ENCODE data around the gene BMPER. TPM values are rescaled to one million over a fixed set of nuclear protein-coding genes. Genes with fewer than 3 reads are reported as not detected.

The BMPER gene
- total RNA-seq, 4 donors from 2014 or later: 0.25 to 2.3 (median 0.96) TPM

- H3K4me3 ChIP-seq (replicated peaks in 1 of 3): no peak overlapping the region
- H3K27ac ChIP-seq: no peak overlapping the region
- H3K36me3 ChIP-seq: no peaks in the 10 kb centered on the region
- DNase-seq: no peak
- TF ChIP-seq CTCF (IDR thresholded peaks at IDR 0.05) (no peak), POLR2A (IDR thresholded peaks at IDR 0.05) (no peak)
- no peaks in the 10 kb centered on the region for H3K27me3 ChIP-seq
- no peaks in the 10 kb centered on the region for H3K9me3 ChIP-seq
- WGBS, 2 donors: 82 to 86% methylated on average over 2 of the region's 2 CpGs
- intact Hi-C loops (cut with DNase I): no loop called here
- H3K4me1 ChIP-seq: peaks cover 0 to under 1% of the 10 kb centered on the region in 2 donors
Measured at GRCh38 chr7:33910756-33911155, 5.4 kb downstream of the BMPER start.

GRCh38 chr7:33916357-33917081 lies 11.2 kb downstream of the BMPER start:
- intact Hi-C loops (cut with DNase I): no loop called here
- no peak for DNase-seq
- 85 to 87% methylated on average over 5 of the region's 5 CpGs for WGBS, 2 donors

GRCh38 chr7:33917661-33918060 lies 12.3 kb downstream of the BMPER start:
- no peak for TF ChIP-seq POLR2A (IDR thresholded peaks at IDR 0.05)
- TF ChIP-seq CTCF (IDR thresholded peaks at IDR 0.05): no peak
- H3K4me1 ChIP-seq: no peaks in the 10 kb centered on the region
- H3K4me3 ChIP-seq (replicated peaks in 1 of 3): no peak overlapping the region
- 60 to 91% methylated on average over 3 of the region's 3 CpGs for WGBS, 2 donors
- no peaks in the 10 kb centered on the region for H3K36me3 ChIP-seq
- H3K27ac ChIP-seq: no peak overlapping the region
- no peaks in the 10 kb centered on the region for H3K9me3 ChIP-seq
- intact Hi-C loops (cut with DNase I): no loop called here
- no peaks in the 10 kb centered on the region for H3K27me3 ChIP-seq
- no peak for DNase-seq

More at GRCh38 chr7:33916357-33917081, 11.2 kb downstream of the BMPER start:
- no peaks in the 10 kb centered on the region for H3K27me3 ChIP-seq
- no peaks in the 10 kb centered on the region for H3K4me1 ChIP-seq
- no peaks in the 10 kb centered on the region for H3K9me3 ChIP-seq
- H3K27ac ChIP-seq: no peak overlapping the region
- no peak overlapping the region for H3K4me3 ChIP-seq (replicated peaks in 1 of 3)
- TF ChIP-seq CTCF (IDR thresholded peaks at IDR 0.05) (no peak), POLR2A (IDR thresholded peaks at IDR 0.05) (no peak)
- no peaks in the 10 kb centered on the region for H3K36me3 ChIP-seq

GRCh38 chr7:33918438-33919143 lies 13.3 kb downstream of the BMPER start:
- 65 to 83% methylated on average over 3 of the region's 3 CpGs for WGBS, 2 donors
- TF ChIP-seq CTCF (IDR thresholded peaks at IDR 0.05) (no peak), POLR2A (IDR thresholded peaks at IDR 0.05) (no peak)
- no peak for DNase-seq

GRCh38 chr7:33919449-33919848 lies 14.1 kb downstream of the BMPER start:
- H3K27me3 ChIP-seq: no peaks in the 10 kb centered on the region
- no peaks in the 10 kb centered on the region for H3K9me3 ChIP-seq
- H3K4me1 ChIP-seq: no peaks in the 10 kb centered on the region
- no peak overlapping the region for H3K27ac ChIP-seq
- TF ChIP-seq POLR2A (IDR thresholded peaks at IDR 0.05): no peak
- no peak for TF ChIP-seq CTCF (IDR thresholded peaks at IDR 0.05)
- no peak overlapping the region for H3K4me3 ChIP-seq (replicated peaks in 1 of 3)
- H3K36me3 ChIP-seq: no peaks in the 10 kb centered on the region
- intact Hi-C loops (cut with DNase I): no loop called here
- no peak for DNase-seq

More at GRCh38 chr7:33918438-33919143, 13.3 kb downstream of the BMPER start:
- no peaks in the 10 kb centered on the region for H3K27me3 ChIP-seq
- H3K36me3 ChIP-seq: no peaks in the 10 kb centered on the region
- H3K27ac ChIP-seq: no peak overlapping the region
- H3K4me3 ChIP-seq (replicated peaks in 1 of 3): no peak overlapping the region
- H3K9me3 ChIP-seq: no peaks in the 10 kb centered on the region
- H3K4me1 ChIP-seq: no peaks in the 10 kb centered on the region
- intact Hi-C loops (cut with DNase I): no loop called here

Data from thyroid gland (tissue), 4 donors.